Gastroesophageal sphincter (tissue), 4 donors: ENCODE measurements around the gene RNF224. TPM values are rescaled to one million over a fixed set of nuclear protein-coding genes. Genes with fewer than 3 reads are reported as not detected.
A peak's percentile ranks its signal among the peaks of the same experiment; 100 is the strongest.

Source experiments
- ATAC-seq: fragments of 150-250 bp; one replicate; pipeline ENCODE4 v1.9.1; 2016; ENCODE audit warnings: mild to moderate bottlenecking, moderate library complexity
- H3K27ac ChIP-seq, 4 donors: fragments of 200-600 bp; sonication (generic) in 3 of 4; 1 replicate in 3 of 4; 2 replicates in 1 of 4; pipeline ENCODE4 v1.5.1; 2016 to 2019
- H3K27me3 ChIP-seq: fragments of 200-600 bp; sonication (generic); one replicate; pipeline ENCODE4 v1.5.1; 2019
- H3K36me3 ChIP-seq, 2 donors: fragments of 200-600 bp; sonication (generic); one replicate each; pipeline ENCODE4 v1.5.1; 2019; ENCODE audit warnings: control low read depth in 1 of 2
- H3K4me1 ChIP-seq, 3 donors: fragments of 200-600 bp; sonication (generic); 1 replicate in 2 of 3; 2 replicates in 1 of 3; pipeline ENCODE4 v1.5.1; 2016 to 2019; ENCODE audit warnings: control low read depth in 2 of 3
- H3K4me3 ChIP-seq, 2 donors: fragments of 200-600 bp; sonication (generic); one replicate each; pipeline ENCODE4 v1.5.1; 2019; ENCODE audit warnings: mild to moderate bottlenecking in 1 of 2, moderate library complexity in 1 of 2
- H3K9me3 ChIP-seq, 3 donors: fragments of 200-600 bp; sonication (generic); one replicate each; pipeline ENCODE4 v1.5.1; 2017 to 2019; ENCODE audit warnings: control low read depth in 2 of 3
- EP300 ChIP-seq: sonication (generic); formaldehyde crosslinking; IDR thresholded peaks from one replicate; pipeline ENCODE4 v1.6.1; 2017; ENCODE audit warnings: antibody characterized with exemption, mild to moderate bottlenecking
- POLR2A ChIP-seq, 2 donors: fragments of 450-650 bp; IDR thresholded peaks; one replicate each; pipeline ENCODE4 v1.6.1; 2017; ENCODE audit warnings: antibody characterized with exemption in 2 of 2, mild to moderate bottlenecking in 2 of 2, moderate library complexity in 1 of 2
- POLR2AphosphoS5 ChIP-seq: sonication (generic); formaldehyde crosslinking; IDR thresholded peaks from one replicate; pipeline ENCODE4 v1.6.1; 2017; ENCODE audit warnings: antibody characterized with exemption
- WGBS, 2 donors: methylation state at CpG; one replicate each; pipeline ENCODE4 v1.1.5; 2018; ENCODE audit warnings: low coverage in 1 of 2; 5-methylcytosine and 5-hydroxymethylcytosine counted together
- total RNA-seq, 4 donors: library from RNA; depleted of rRNA; stranded (reverse); fragments of >200 nt; gene quantifications; one replicate each; pipeline ENCODE4 v1.1.0, GENCODE V29; 2016
- TF ChIP-seq, protein P1 (sequence below), 4 experiments: fragments of 200-600 bp in 2 of 4; fragments of 450-650 bp in 2 of 4; sonication (generic) in 1 of 4; IDR thresholded peaks; one replicate each; pipeline ENCODE4 v1.5.1; 2017 to 2019; ENCODE audit warnings: antibody characterized with exemption in 4 of 4, mild to moderate bottlenecking in 2 of 4, moderate library complexity in 2 of 4

Gene RNF224
- total RNA-seq, 4 donors from 2014 or later: 0.57 TPM; not detected in 3

DNA sequence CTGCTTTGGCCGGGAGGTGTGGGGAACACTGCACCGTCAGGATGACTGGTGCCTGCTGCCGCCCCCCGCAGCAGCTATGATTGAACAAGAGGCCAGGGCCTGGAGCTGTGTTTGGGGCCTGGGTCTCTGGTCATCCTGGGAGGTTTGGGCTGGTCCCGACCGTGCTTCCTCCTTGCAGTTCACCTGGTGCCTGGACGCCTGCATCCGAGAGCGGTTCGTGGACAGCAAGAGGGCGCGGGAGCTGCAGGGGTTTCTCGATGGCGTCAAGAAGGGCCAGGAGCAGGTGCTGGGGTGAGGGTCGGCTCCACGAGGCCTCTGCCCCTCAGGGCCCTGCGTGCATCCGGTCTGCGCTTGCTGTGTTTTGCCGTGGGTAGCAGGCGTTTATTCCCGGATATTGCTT is 36.8 kb downstream of the RNF224 start:
- WGBS, 2 donors: 95% methylated on average over 8 of the region's 22 CpGs; no CpG with 5 or more reads in 1 of the 2 donors
- no peak overlapping the region for H3K4me3 ChIP-seq
- peaks cover 0 to 26% (median 6%) of the 10 kb centered on the region in 3 donors for H3K4me1 ChIP-seq
- no peak for TF ChIP-seq POLR2A (IDR thresholded peaks at IDR 0.05)
- TF ChIP-seq POLR2AphosphoS5: no peak
- no peaks in the 10 kb centered on the region for H3K9me3 ChIP-seq
- peaks cover 0 to 70% of the 10 kb centered on the region in 2 donors for H3K36me3 ChIP-seq
- no peak for ATAC-seq
- no peak overlapping the region for H3K27ac ChIP-seq
- no peaks in the 10 kb centered on the region for H3K27me3 ChIP-seq

DNA sequence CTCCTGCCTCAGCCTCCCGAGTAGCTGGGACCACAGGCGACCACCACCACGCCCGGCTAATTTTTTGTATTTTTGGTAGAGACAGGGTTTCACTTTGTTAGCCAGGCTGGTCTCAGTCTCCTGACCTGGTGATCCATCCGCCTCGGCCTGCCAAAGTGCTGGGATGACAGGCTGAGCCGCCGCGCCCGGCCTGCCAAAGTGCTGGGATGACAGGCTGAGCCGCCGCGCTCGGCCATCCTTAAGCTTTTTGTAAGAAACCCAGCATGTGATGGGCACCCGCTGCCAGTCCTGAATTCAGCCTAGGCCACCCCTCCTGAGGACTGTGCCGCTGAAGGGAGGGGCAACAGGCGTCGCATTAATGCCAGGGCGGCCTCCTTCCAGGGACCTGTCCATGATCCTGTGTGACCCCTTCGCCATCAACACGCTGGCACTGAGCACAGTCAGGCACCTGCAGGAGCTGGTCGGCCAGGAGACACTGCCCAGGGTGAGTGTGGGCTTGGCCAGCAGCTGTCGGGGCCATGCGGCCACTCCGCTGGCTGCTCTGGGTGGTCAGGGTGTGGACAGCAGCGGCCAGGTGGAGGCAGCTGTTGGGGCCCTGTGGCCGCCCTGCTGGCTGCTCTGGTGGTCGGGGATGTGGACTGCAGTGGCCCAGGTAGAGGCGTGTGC is 38.3 kb downstream of the RNF224 start:
- no peaks in the 10 kb centered on the region for H3K27me3 ChIP-seq
- no peak overlapping the region for H3K4me3 ChIP-seq
- no peaks in the 10 kb centered on the region for H3K9me3 ChIP-seq
- peaks cover 0 to 73% of the 10 kb centered on the region in 2 donors for H3K36me3 ChIP-seq
- TF ChIP-seq, protein P1, sequence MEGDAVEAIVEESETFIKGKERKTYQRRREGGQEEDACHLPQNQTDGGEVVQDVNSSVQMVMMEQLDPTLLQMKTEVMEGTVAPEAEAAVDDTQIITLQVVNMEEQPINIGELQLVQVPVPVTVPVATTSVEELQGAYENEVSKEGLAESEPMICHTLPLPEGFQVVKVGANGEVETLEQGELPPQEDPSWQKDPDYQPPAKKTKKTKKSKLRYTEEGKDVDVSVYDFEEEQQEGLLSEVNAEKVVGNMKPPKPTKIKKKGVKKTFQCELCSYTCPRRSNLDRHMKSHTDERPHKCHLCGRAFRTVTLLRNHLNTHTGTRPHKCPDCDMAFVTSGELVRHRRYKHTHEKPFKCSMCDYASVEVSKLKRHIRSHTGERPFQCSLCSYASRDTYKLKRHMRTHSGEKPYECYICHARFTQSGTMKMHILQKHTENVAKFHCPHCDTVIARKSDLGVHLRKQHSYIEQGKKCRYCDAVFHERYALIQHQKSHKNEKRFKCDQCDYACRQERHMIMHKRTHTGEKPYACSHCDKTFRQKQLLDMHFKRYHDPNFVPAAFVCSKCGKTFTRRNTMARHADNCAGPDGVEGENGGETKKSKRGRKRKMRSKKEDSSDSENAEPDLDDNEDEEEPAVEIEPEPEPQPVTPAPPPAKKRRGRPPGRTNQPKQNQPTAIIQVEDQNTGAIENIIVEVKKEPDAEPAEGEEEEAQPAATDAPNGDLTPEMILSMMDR (IDR thresholded peaks at IDR 0.05): no peak
- TF ChIP-seq EP300: no peak
- no peak for TF ChIP-seq POLR2A (IDR thresholded peaks at IDR 0.05)
- TF ChIP-seq POLR2AphosphoS5: no peak
- WGBS, 2 donors: no CpG with 5 or more reads among the region's 29 CpGs
- no peak overlapping the region for H3K27ac ChIP-seq
- H3K4me1 ChIP-seq: peaks cover 0 to 35% (median 12%) of the 10 kb centered on the region in 3 donors
- no peak for ATAC-seq

DNA sequence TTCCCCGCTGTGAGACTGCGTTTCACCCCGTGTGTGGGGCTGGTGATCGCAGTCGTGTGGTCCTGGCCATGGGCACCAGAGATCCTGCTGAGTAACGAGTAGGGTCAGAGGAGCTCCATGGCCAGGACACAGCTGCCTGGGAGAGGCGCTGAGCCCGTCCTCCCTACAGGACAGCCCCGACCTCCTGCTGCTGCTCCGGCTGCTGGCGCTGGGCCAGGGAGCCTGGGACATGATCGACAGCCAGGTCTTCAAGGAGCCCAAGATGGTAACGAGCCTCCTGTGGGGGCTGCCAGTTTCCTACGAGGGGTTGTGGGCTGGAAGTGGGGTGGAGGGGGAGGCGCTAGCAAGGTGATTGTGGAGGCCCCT is 38.8 kb downstream of the RNF224 start:
- peaks cover 0 to 76% of the 10 kb centered on the region in 2 donors for H3K36me3 ChIP-seq
- peaks cover 0 to 35% (median 12%) of the 10 kb centered on the region in 3 donors for H3K4me1 ChIP-seq

DNA sequence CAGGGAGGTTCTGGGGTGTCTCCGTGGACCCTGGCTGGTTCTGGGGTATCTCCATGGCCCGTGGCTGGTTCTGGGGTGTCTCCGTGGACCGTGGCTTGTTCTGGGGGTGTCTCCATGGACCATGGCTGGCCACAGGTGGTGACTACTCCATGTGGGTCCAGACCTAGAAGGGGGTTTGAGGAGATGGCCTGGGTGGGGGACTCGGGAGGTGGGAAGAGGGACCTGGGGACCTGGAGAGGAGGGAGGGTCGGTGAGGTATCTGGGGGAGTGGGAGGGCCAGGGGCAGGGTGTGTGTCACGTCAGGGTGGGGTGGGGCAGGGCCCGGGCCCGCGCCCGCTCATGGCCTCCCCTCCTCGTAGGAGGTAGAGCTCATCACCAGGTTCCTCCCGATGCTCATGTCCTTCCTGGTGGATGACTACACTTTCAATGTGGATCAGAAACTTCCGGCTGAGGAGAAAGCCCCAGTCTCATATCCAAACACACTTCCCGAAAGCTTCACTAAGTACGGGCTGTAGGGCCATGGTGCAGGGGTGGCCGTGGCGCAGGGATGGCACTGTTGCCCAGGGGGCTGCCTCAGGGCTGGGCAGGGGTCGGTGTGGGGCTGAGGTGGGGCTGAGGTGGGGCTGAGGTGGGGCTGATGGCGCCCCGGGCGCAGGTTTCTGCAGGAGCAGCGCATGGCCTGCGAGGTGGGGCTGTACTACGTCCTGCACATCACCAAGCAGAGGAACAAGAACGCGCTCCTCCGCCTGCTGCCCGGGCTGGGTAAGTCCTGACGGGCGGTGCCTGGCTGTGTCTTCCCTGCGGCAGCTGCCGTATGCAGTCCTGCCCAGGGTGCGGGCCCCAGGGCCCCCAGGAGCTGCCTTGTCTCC is 39.5 kb downstream of the RNF224 start:
- Histone ChIP-seq H3K4me3 (no peak overlapping the region), H3K36me3 (peaks cover 0 to 82% of the 10 kb centered on the region in 2 donors), H3K9me3 (no peaks in the 10 kb centered on the region), H3K27me3 (no peaks in the 10 kb centered on the region), H3K27ac (no peak overlapping the region), H3K4me1 (peaks cover 0 to 33% (median 12%) of the 10 kb centered on the region in 3 donors)
- TF ChIP-seq POLR2AphosphoS5: no peak
- no peak for TF ChIP-seq POLR2A (IDR thresholded peaks at IDR 0.05)
- TF ChIP-seq EP300: no peak
- TF ChIP-seq, protein P1 (IDR thresholded peaks at IDR 0.05): no peak
- no peak for ATAC-seq
- 88% methylated on average over 6 of the region's 34 CpGs; no CpG with 5 or more reads in 1 of the 2 donors for WGBS, 2 donors

More for the DNA sequence above, 38.8 kb downstream of the RNF224 start:
- no peaks in the 10 kb centered on the region for H3K9me3 ChIP-seq
- H3K4me3 ChIP-seq: no peak overlapping the region
- WGBS, 2 donors: 40% methylated on average over 1 of the region's 15 CpGs; no CpG with 5 or more reads in 1 of the 2 donors
- TF ChIP-seq EP300 (no peak), POLR2A (IDR thresholded peaks at IDR 0.05) (no peak), POLR2AphosphoS5 (no peak)
- TF ChIP-seq, protein P1 (IDR thresholded peaks at IDR 0.05): no peak
- H3K27ac ChIP-seq: no peak overlapping the region
- no peaks in the 10 kb centered on the region for H3K27me3 ChIP-seq
- no peak for ATAC-seq

DNA sequence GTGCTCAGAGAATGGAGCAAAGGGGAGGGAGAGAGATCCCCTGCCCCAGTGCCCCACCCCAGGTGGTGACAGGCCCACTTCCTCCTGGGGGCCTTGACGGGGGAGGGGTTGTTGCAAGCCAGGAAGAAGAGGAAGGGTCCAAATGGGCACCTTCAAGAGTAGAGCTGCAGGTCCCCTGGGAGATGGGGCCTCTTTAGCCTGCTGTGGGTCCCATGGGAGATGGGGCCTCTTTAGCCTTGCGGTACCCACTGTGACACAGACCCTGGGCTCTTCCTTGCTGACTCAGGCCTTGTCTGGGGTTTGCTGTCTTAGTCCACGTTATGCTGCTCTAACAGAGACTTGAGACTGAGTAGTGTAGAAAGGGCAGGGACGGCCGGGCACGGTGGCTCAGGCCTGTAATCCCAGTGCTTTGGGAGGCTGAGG is 40.6 kb downstream of the RNF224 start:
- WGBS, 2 donors: 61 to 89% methylated on average over 3 to 5 of the region's 6 CpGs
- Histone ChIP-seq H3K4me3 (no peak overlapping the region), H3K36me3 (peaks cover 0 to 91% of the 10 kb centered on the region in 2 donors), H3K9me3 (no peaks in the 10 kb centered on the region), H3K27me3 (no peaks in the 10 kb centered on the region), H3K27ac (peak overlapping the region in 2 of 4 donors; percentile 37 to 49), H3K4me1 (peaks cover 0 to 25% (median 12%) of the 10 kb centered on the region in 3 donors)
- no peak for ATAC-seq
- TF ChIP-seq, protein P1 (IDR thresholded peaks at IDR 0.05): no peak
- TF ChIP-seq POLR2AphosphoS5 (no peak), EP300 (no peak), POLR2A (IDR thresholded peaks at IDR 0.05) (no peak)
